NCI-H82 treated with DMSO at 0.1 percent for 48 hours (cell line): ENCODE measurements around the gene CMSS1.
"Not testable (repeated sequence)": the region's sequence is repeated elsewhere in the genome, so short reads cannot be mapped to it uniquely, and the experiment has no call there.

Source experiments
- DNase-seq: peaks from one replicate; lab custom pipeline; 2025; ENCODE audit not compliant: unreplicated experiment; lab: John Stamatoyannopoulos, UW

The CMSS1 gene

DNA sequence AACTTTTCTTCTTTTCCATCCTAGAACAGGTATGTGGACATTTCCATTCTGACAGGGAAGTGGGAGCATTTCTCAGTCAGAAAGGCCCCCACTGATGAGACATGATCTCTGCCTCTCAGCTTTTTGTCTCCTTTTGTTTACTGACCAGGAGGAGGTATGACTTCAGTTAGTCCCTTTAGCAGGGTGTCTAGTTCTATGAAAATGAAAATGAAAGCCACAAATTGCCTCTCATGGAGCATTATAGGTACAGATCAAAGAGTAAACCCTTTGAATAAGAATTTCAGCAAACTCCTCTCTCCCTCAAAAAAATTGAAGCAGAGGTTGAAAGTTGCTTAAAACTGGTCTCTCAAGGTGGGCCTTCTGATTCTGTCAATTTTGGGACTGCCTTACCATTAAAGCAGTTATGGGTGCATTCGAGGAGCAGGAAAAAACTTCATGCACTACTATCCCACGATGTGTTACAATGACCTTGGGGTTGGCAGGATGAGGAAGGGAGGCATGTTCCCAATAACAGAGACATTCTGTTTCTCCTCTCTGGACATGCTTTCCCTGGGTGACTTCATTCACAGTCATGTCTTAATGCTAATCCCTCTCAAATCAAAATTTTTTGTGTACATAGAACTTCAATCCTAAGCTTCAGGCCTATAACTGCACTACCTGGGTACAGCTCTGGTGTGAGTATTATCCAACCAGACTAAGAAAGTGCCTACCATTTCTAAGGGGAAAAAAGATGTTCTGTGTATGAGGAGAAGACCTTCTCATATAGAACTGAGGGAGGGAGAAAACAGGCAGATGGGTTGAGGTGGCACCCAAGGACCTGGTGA, 392.5 kb downstream of the CMSS1 start:
- DNase-seq, result no peak

DNA sequence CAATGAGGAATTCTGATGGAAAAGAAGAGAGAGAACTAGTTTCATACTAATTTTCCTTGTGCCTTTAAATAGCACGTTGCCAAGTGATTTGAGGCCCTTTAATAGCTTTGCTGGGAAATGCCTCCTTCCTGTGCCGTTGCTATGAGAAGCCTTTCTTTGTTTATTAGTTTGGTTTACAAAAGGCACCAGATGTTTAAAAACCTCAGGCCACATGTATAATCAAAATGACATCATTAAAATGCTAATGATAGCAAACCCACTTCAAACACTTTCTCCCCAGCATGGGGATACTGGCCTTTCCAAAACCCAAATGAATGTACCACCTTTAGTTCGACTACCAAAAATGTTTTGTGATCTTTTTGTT, 393.1 kb downstream of the CMSS1 start:
- DNase-seq, result no peak

DNA sequence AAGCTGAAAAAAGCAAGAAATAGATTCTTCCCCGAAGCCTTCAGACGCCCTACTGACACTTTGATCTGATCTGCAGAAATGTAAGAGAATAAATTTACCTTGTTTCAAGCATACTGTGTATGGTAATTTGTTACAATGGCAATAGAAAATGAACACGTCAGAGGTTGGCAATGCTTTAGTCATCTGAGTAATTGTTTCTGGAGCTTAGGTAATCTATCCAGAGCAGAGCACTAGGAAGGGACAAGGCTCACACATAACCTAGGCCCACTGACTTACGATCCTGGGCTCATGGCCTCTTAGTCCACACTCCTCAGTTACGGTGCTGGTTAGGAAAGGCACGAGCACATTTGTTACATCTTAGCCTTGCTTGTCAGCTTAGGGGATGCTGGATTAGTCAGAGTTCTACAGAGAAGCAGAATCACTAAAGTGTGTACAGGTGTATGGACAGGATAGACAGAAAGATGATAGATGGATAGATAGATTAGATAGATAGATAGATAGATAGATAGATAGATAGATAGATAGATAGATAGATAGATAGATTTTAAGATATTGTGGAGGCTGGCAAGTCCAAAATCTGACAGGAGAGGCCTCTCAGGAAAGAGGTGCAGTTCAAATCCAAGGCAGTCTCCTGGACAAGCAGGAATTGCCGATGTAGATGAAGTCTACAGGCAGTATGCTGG, 396.4 kb downstream of the CMSS1 start:
- DNase-seq, result no peak

DNA sequence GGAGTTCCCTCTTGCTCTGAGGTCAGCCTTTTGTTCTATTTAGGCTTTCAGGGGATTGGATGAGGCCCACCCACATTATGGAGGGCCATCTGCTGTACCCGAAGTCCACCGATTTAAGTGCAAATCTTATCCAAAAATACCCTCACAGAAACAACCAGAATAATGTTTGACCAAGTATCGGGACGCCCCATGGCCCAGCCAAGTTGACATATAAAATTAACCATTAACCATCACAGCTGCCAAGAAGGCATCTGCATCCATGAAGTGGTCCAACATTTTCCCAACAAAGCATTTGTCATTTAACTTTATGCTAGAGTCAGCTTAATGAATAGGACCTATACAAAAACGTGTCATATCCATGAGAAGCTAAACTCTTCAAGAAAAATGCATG, 396.9 kb downstream of the CMSS1 start:
- DNase-seq, result no peak

DNA sequence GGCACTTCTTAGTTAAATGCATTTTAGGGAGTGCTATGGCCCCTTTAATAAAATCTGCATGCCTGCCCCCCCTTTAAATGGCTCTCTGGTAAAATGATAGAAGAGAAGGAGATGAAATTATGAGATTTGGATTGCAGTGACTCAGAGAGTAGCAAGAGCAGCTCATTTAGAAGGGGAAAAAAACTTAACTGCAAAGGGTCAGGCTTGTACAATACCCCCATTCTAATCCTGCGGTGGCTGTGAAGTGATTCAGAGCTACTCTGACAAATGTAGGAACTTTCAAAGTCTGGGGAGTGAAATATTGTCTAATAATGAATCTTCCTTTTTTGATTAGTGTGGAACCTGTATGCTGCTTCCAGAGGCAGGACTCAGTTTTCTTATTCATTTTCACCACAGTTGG, 399.1 kb downstream of the CMSS1 start:
- no peak for DNase-seq

DNA sequence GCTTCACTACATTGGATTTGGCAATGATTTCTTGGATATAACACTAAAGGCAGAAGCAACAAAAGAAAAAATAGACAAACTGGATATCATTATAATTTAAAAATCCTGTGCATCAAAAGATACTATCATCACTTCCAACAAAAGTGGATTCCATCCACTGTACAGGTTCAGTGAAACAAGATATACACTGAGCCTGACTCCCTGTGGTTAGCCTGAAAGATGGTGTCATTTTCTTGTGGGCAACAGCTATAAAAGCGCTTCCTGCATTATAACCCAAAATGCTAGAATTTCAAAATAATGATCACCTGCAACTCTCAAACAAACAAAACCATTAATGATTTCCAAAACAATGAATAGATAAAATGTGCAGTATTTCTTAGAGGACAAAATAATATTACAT, 403.5 kb downstream of the CMSS1 start:
- DNase-seq, result no peak

DNA sequence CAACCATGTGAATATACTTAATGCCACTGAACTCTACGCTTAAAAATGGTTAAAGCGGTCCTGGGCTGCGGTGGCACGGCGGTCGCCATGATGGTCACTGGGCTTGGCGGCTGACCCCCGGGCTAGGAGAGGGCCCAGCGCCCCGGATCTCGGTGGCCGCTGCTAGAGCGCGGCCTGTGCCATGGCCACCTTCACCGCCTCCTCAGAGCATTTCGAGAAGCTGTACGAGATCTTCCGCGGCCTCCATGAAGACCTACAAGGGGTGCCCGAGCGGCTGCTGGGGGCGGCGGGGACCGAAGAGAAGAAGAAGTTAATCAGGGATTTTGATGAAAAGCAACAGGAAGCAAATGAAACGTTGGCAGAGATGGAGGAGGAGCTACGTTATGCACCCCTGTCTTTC, 407.5 kb downstream of the CMSS1 start:
- no peak for DNase-seq

DNA sequence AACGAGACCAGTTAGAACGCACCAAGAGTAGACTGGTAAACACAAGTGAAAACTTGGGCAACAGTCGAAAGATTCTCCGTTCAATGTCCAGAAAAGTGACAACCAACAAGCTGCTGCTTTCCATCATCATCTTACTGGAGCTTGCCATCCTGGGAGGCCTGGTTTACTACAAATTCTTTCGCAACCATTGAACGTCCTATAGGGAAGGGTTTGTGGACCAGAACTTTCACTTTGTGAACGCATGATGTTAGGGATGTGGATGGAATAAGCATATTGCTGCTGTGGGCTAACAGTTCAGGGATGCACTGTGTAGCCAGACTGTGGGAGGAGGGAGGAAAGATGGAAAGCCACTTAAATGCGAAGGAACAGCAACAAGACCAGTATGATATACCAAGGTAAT, 408.2 kb downstream of the CMSS1 start:
- DNase-seq, result no peak

DNA sequence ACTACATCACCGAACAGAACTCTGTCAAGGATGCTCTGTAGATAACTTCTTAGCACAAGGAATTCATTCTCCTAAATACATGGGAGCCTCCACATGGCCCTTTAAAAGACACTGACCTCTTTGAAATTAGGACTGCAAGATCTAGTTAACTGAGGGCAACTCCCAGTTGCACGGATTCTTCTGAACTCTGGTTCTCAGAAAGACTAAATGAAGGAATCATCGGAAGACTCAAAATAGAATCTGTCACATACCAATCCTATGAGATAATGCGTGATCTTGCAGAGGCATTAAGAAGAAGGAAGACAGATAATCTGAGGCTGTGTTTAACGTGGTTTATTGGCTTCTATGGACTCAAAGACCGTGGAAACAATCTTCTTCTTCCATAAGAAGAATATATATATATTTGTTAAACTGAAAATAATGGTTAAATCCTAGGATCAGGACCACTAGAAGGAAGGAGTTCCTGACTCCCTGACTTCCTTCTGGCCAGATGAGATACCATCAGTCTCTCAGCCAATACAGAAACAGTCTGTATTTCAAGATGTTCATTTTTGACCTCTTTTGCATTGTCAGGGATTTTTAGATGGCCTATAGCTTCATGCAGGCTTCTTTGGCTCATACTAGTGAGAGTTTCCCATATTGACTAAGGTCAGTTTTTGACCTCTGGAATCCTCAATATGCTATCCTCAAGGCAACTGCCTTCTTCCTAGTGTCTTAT, 409.2 kb downstream of the CMSS1 start:
- DNase-seq, result no peak

DNA sequence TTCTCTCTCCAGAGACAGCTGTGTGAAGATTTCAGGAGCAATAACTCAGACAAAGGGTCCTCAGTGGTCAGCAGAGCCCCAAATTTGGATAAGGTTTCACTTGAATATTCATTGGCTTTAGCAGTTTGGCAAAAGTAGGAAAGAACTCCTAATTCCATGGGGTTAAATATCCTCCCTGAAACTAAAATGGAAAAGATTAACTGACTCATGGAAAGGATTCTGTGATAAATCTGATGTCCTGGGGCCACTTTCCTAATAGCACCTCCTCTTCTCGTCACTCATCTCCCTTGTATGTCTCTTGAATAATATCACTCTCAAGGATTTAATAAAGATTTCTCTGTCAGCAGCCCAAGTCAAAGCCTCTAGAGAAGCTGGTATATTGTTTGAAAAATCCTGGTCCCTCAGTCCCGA, 409.9 kb downstream of the CMSS1 start:
- no peak for DNase-seq

DNA sequence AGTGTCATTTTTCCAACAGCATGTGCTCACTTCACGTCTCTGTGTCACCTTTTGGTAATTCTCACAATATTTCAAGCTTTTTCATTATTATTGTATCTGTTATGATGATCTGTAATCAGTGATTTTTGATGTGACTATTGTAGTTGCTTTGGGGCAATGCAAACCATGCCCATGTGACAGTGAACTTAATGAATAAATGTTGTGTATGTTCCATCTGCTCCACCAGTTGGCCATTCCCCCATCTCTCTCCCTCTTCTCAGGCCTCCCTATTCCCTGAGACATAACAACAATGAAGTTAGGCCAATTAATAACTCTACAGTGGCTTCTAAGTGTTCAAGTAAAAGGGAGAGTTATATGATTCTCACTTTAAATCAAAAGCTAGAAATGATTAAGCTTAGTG, 410.6 kb downstream of the CMSS1 start:
- no peak for DNase-seq

DNA sequence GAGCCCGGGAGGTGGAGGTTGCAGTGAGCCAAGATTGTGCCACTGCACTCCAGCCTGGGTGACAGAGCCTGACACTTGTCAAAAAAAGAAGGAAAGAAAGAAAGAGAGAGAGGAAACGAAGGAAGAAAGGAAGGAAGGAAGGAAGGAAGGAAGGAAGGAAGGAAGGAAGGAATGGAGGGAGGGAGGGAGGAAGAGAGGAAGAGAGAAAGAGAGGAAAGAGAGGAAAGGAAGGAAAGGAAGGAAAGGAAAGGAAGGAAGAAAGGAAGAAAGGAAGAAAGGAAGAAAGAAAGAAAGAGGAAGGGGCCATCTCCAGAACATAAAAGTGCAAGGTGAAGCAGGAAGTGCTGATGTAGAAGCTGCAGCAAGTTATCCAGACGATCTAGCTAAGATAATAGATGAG, 411.5 kb downstream of the CMSS1 start:
- not testable (repeated sequence) for DNase-seq

DNA sequence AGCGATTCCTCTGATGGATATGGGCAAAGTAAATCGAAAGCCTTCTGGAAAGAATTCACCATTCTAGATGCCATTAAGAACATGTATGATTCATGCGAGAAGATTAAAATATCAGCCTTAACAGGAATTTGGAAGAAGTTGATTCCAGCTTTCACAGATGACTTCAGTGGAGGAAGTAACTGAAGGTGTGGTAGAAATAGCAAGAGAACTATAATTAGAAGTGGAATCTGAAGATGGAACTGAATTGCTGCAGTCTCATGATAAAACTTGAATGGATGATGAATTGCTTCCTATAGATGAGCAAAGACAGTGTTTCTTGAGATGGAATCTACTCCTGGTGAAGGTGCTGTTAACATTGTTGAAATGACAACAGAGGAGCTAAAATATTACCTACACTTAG, 413.0 kb downstream of the CMSS1 start:
- no peak for DNase-seq
